ENCODE results near the gene SPHK2.

Gene SPHK2

GRCh38 chr19:48600679-48601417 is 18.5 kb upstream of the SPHK2 start:
- H3K9ac ChIP-seq (ENCODE audit: low read length), result no peak overlapping the region
- no peak overlapping the region for H3K27ac ChIP-seq (ENCODE audit: low read depth, low read length)
- H3K4me3 ChIP-seq (ENCODE audit: low read depth, low read length), result no peak overlapping the region
- no peak for DNase-seq
- no peak overlapping the region for H4K8ac ChIP-seq (ENCODE audit: low read depth, low read length)
- no peaks in the 10 kb centered on the region for H3K4me1 ChIP-seq (ENCODE audit: control insufficient read depth in 1 of 2, insufficient read depth in 2 of 2, low read length in 2 of 2)
- H2AFZ ChIP-seq (ENCODE audit: insufficient read depth, low read length, poor library complexity), result no peak overlapping the region
- no CpG with 5 or more reads among the region's 21 CpGs for WGBS (ENCODE audit: extremely low coverage, insufficient coverage, insufficient read length)
- no peaks in the 10 kb centered on the region for H3K79me2 ChIP-seq (ENCODE audit: control insufficient read depth, insufficient read depth, low read length, poor library complexity)
- H3K23ac ChIP-seq (ENCODE audit: low read length), result no peak overlapping the region
- H4K12ac ChIP-seq (ENCODE audit: low read depth, low read length), result no peak overlapping the region
- no peaks in the 10 kb centered on the region for H3K27me3 ChIP-seq (ENCODE audit: insufficient read depth, low read length)
- no peak overlapping the region for H3K18ac ChIP-seq (ENCODE audit: low read length)
- H3K36me3 ChIP-seq (ENCODE audit: control insufficient read depth in 1 of 2, insufficient read depth in 2 of 2, low read length in 2 of 2), result no peaks in the 10 kb centered on the region
- H2AK5ac ChIP-seq (ENCODE audit: low read length), result no peak overlapping the region
- H3K79me1 ChIP-seq (ENCODE audit: low read length), result no peaks in the 10 kb centered on the region
- H3K4ac ChIP-seq (ENCODE audit: low read depth, low read length), result no peak overlapping the region
- H3K9me3 ChIP-seq (ENCODE audit: insufficient read depth, low read depth, low read length), result no peaks in the 10 kb centered on the region
- H2BK12ac ChIP-seq (ENCODE audit: low read length), result no peak overlapping the region
- H2BK120ac ChIP-seq (ENCODE audit: insufficient read depth, low read length, poor library complexity), result no peak overlapping the region
- no peak overlapping the region for H3K14ac ChIP-seq (ENCODE audit: low read length)
- no peak overlapping the region for H4K91ac ChIP-seq (ENCODE audit: low read depth, low read length)
- H3K4me2 ChIP-seq (ENCODE audit: low read length), result no peak overlapping the region
- no peak overlapping the region for H2BK5ac ChIP-seq (ENCODE audit: low read depth, low read length, poor library complexity)

- Histone ChIP-seq H3K79me2 (ENCODE audit: control insufficient read depth, insufficient read depth, low read length, poor library complexity) (no peaks in the 10 kb centered on the region), H3K4ac (ENCODE audit: low read depth, low read length) (no peak overlapping the region), H3K27me3 (ENCODE audit: insufficient read depth, low read length) (no peaks in the 10 kb centered on the region), H3K79me1 (ENCODE audit: low read length) (no peaks in the 10 kb centered on the region), H3K4me3 (ENCODE audit: low read depth, low read length) (no peak overlapping the region), H3K27ac (ENCODE audit: low read depth, low read length) (no peak overlapping the region), H3K9me3 (ENCODE audit: insufficient read depth, low read depth, low read length) (no peaks in the 10 kb centered on the region), H4K12ac (ENCODE audit: low read depth, low read length) (no peak overlapping the region), H3K18ac (ENCODE audit: low read length) (no peak overlapping the region), H2BK5ac (ENCODE audit: low read depth, low read length, poor library complexity) (no peak overlapping the region), H4K91ac (ENCODE audit: low read depth, low read length) (no peak overlapping the region), H3K4me1 (ENCODE audit: control insufficient read depth in 1 of 2, insufficient read depth in 2 of 2, low read length in 2 of 2) (no peaks in the 10 kb centered on the region), H2AK5ac (ENCODE audit: low read length) (no peak overlapping the region), H3K9ac (ENCODE audit: low read length) (no peak overlapping the region), H3K4me2 (ENCODE audit: low read length) (no peak overlapping the region), H2AFZ (ENCODE audit: insufficient read depth, low read length, poor library complexity) (no peak overlapping the region), H3K23ac (ENCODE audit: low read length) (no peak overlapping the region), H4K8ac (ENCODE audit: low read depth, low read length) (no peak overlapping the region), H2BK120ac (ENCODE audit: insufficient read depth, low read length, poor library complexity) (no peak overlapping the region), H3K14ac (ENCODE audit: low read length) (no peak overlapping the region), H3K36me3 (ENCODE audit: control insufficient read depth in 1 of 2, insufficient read depth in 2 of 2, low read length in 2 of 2) (no peaks in the 10 kb centered on the region), H2BK12ac (ENCODE audit: low read length) (no peak overlapping the region)
- WGBS (ENCODE audit: extremely low coverage, insufficient coverage, insufficient read length), result no CpG with 5 or more reads among the region's 9 CpGs
- no peak for DNase-seq
Measured at GRCh38 chr19:48603001-48603400, 16.3 kb upstream of the SPHK2 start.

- H3K4me2 ChIP-seq (ENCODE audit: low read length), result no peak overlapping the region
- no CpG with 5 or more reads among the region's 39 CpGs for WGBS (ENCODE audit: extremely low coverage, insufficient coverage, insufficient read length)
- H3K4me3 ChIP-seq (ENCODE audit: low read depth, low read length), result no peak overlapping the region
- H2BK5ac ChIP-seq (ENCODE audit: low read depth, low read length, poor library complexity), result no peak overlapping the region
- H3K79me1 ChIP-seq (ENCODE audit: low read length), result no peaks in the 10 kb centered on the region
- H3K27me3 ChIP-seq (ENCODE audit: insufficient read depth, low read length), result no peaks in the 10 kb centered on the region
- H2BK120ac ChIP-seq (ENCODE audit: insufficient read depth, low read length, poor library complexity), result no peak overlapping the region
- no peak overlapping the region for H3K27ac ChIP-seq (ENCODE audit: low read depth, low read length)
- no peak overlapping the region for H3K9ac ChIP-seq (ENCODE audit: low read length)
- no peak overlapping the region for H3K14ac ChIP-seq (ENCODE audit: low read length)
- no peak overlapping the region for H2AK5ac ChIP-seq (ENCODE audit: low read length)
- H2AFZ ChIP-seq (ENCODE audit: insufficient read depth, low read length, poor library complexity), result no peak overlapping the region
- no peaks in the 10 kb centered on the region for H3K4me1 ChIP-seq (ENCODE audit: control insufficient read depth in 1 of 2, insufficient read depth in 2 of 2, low read length in 2 of 2)
- H3K4ac ChIP-seq (ENCODE audit: low read depth, low read length), result no peak overlapping the region
- H3K79me2 ChIP-seq (ENCODE audit: control insufficient read depth, insufficient read depth, low read length, poor library complexity), result no peaks in the 10 kb centered on the region
- no peak overlapping the region for H4K12ac ChIP-seq (ENCODE audit: low read depth, low read length)
- H3K23ac ChIP-seq (ENCODE audit: low read length), result no peak overlapping the region
- H2BK12ac ChIP-seq (ENCODE audit: low read length), result no peak overlapping the region
- no peak overlapping the region for H4K8ac ChIP-seq (ENCODE audit: low read depth, low read length)
- no peaks in the 10 kb centered on the region for H3K36me3 ChIP-seq (ENCODE audit: control insufficient read depth in 1 of 2, insufficient read depth in 2 of 2, low read length in 2 of 2)
- H3K9me3 ChIP-seq (ENCODE audit: insufficient read depth, low read depth, low read length), result no peaks in the 10 kb centered on the region
- H4K91ac ChIP-seq (ENCODE audit: low read depth, low read length), result no peak overlapping the region
- no peak for DNase-seq
- H3K18ac ChIP-seq (ENCODE audit: low read length), result no peak overlapping the region
Measured at GRCh38 chr19:48603449-48603848, 15.9 kb upstream of the SPHK2 start.

- H3K4me1 ChIP-seq (ENCODE audit: control insufficient read depth in 1 of 2, insufficient read depth in 2 of 2, low read length in 2 of 2), result no peaks in the 10 kb centered on the region
- no peaks in the 10 kb centered on the region for H3K79me1 ChIP-seq (ENCODE audit: low read length)
Measured at GRCh38 chr19:48603850-48604249, 15.5 kb upstream of the SPHK2 start.

More at GRCh38 chr19:48603850-48604249, 15.5 kb upstream of the SPHK2 start:
- H2AK5ac ChIP-seq (ENCODE audit: low read length), result no peak overlapping the region
- no peak overlapping the region for H4K8ac ChIP-seq (ENCODE audit: low read depth, low read length)
- H3K79me2 ChIP-seq (ENCODE audit: control insufficient read depth, insufficient read depth, low read length, poor library complexity), result no peaks in the 10 kb centered on the region
- no peaks in the 10 kb centered on the region for H3K36me3 ChIP-seq (ENCODE audit: control insufficient read depth in 1 of 2, insufficient read depth in 2 of 2, low read length in 2 of 2)
- no peak overlapping the region for H3K9ac ChIP-seq (ENCODE audit: low read length)
- no peak overlapping the region for H4K12ac ChIP-seq (ENCODE audit: low read depth, low read length)
- WGBS (ENCODE audit: extremely low coverage, insufficient coverage, insufficient read length), result no CpG with 5 or more reads among the region's 9 CpGs
- no peak overlapping the region for H3K18ac ChIP-seq (ENCODE audit: low read length)
- H4K91ac ChIP-seq (ENCODE audit: low read depth, low read length), result no peak overlapping the region
- no peak overlapping the region for H3K4me3 ChIP-seq (ENCODE audit: low read depth, low read length)
- H3K4me2 ChIP-seq (ENCODE audit: low read length), result no peak overlapping the region
- no peak overlapping the region for H3K14ac ChIP-seq (ENCODE audit: low read length)
- H2BK5ac ChIP-seq (ENCODE audit: low read depth, low read length, poor library complexity), result no peak overlapping the region
- no peak overlapping the region for H3K23ac ChIP-seq (ENCODE audit: low read length)
- peak in 1 of 2 donors; percentile 21 for DNase-seq
- H2AFZ ChIP-seq (ENCODE audit: insufficient read depth, low read length, poor library complexity), result no peak overlapping the region
- H3K4ac ChIP-seq (ENCODE audit: low read depth, low read length), result no peak overlapping the region
- H3K9me3 ChIP-seq (ENCODE audit: insufficient read depth, low read depth, low read length), result no peaks in the 10 kb centered on the region
- H3K27ac ChIP-seq (ENCODE audit: low read depth, low read length), result no peak overlapping the region
- no peak overlapping the region for H2BK12ac ChIP-seq (ENCODE audit: low read length)
- no peaks in the 10 kb centered on the region for H3K27me3 ChIP-seq (ENCODE audit: insufficient read depth, low read length)
- H2BK120ac ChIP-seq (ENCODE audit: insufficient read depth, low read length, poor library complexity), result no peak overlapping the region
